OCI-LY1 (cell line): ENCODE results near the gene DISP2.

Experiments
- H2AFZ ChIP-seq: fragments of 200-600 bp; sonication (generic), shearing (Covaris generic); 2 replicates; pipeline ENCODE4 v1.6.0; 2014; ENCODE audit warnings: antibody characterized with exemption, mild to moderate bottlenecking, low read length
- H3F3A ChIP-seq: fragments of 200-600 bp; sonication (generic), shearing (Covaris generic); 2 replicates; pipeline ENCODE4 v1.6.0; 2014; ENCODE audit warnings: mild to moderate bottlenecking, antibody characterized with exemption, low read length, moderate library complexity; ENCODE audit not compliant: insufficient read depth
- H3K27ac ChIP-seq: fragments of 200-600 bp; sonication (generic); 2 replicates; pipeline ENCODE4 v1.5.1; 2014; ENCODE audit warnings: low read length, mixed run types, mild to moderate bottlenecking, low read depth; ENCODE audit not compliant: poor library complexity, severe bottlenecking
- H3K27me3 ChIP-seq: fragments of 200-600 bp; sonication (generic); 2 replicates; pipeline ENCODE4 v1.6.0; 2014; ENCODE audit warnings: antibody characterized with exemption, mild to moderate bottlenecking, low read length, moderate library complexity; ENCODE audit not compliant: insufficient read depth
- H3K36me3 ChIP-seq: fragments of 200-600 bp; sonication (generic); 2 replicates; pipeline ENCODE4 v1.6.1; 2014; ENCODE audit warnings: mild to moderate bottlenecking, antibody characterized with exemption, low read length, moderate library complexity, mixed read lengths; ENCODE audit not compliant: insufficient read depth
- H3K4me1 ChIP-seq: fragments of 200-600 bp; sonication (generic); 2 replicates; pipeline ENCODE4 v1.5.1; 2014; ENCODE audit warnings: mild to moderate bottlenecking, low read length, moderate library complexity; ENCODE audit not compliant: insufficient read depth, severe bottlenecking
- H3K4me2 ChIP-seq: fragments of 200-600 bp; sonication (generic), shearing (Covaris generic); 2 replicates; pipeline ENCODE4 v1.6.1; 2014; ENCODE audit warnings: low read length
- H3K4me3 ChIP-seq: fragments of 200-600 bp; sonication (generic); 2 replicates; pipeline ENCODE4 v1.5.1; 2014; ENCODE audit warnings: low read length, low read depth, mild to moderate bottlenecking, mixed read lengths; ENCODE audit not compliant: poor library complexity, severe bottlenecking
- H3K79me2 ChIP-seq: fragments of 200-600 bp; shearing (Covaris generic); 2 replicates; pipeline ENCODE4 v1.6.1; 2016; ENCODE audit warnings: mixed run types, low read length, mixed read lengths; ENCODE audit not compliant: insufficient read depth
- H3K9ac ChIP-seq: fragments of 200-600 bp; sonication (generic), shearing (Covaris generic); 2 replicates; pipeline ENCODE4 v1.6.1; 2014; ENCODE audit warnings: mild to moderate bottlenecking, low read length, mixed read lengths
- H3K9me2 ChIP-seq: fragments of 200-600 bp; sonication (generic), shearing (Covaris generic); 2 replicates; pipeline ENCODE4 v1.6.1; 2014; ENCODE audit warnings: low read depth, mild to moderate bottlenecking, low read length, mixed read lengths
- H3K9me3 ChIP-seq: fragments of 200-600 bp; shearing (Covaris generic); 2 replicates; pipeline ENCODE4 v1.6.1; 2014; ENCODE audit warnings: low read length, mixed read lengths
- H4K20me1 ChIP-seq: fragments of 200-600 bp; sonication (generic), shearing (Covaris generic); 2 replicates; pipeline ENCODE4 v1.6.0; 2016; ENCODE audit warnings: mild to moderate bottlenecking, low read length; ENCODE audit not compliant: insufficient read depth
- EZH2 ChIP-seq: fragments of 200-600 bp; sonication (generic), shearing (Covaris generic); IDR thresholded peaks from 2 replicates; pipeline ENCODE4 v1.8.0; 2017; ENCODE audit warnings: borderline replicate concordance, mixed run types, mild to moderate bottlenecking, antibody characterized with exemption, low read length, moderate library complexity, mixed read lengths
- TF ChIP-seq, protein P1 (sequence below): fragments of 200-600 bp; sonication (generic), shearing (Covaris generic); IDR thresholded peaks from 2 replicates; pipeline ENCODE4 v1.5.1; 2017; ENCODE audit warnings: mild to moderate bottlenecking, antibody characterized with exemption, low read length, moderate library complexity, mixed read lengths

The DISP2 gene

GRCh38 chr15:40339621-40339945 is 18.4 kb upstream of the DISP2 start:
- no peak overlapping the region for H3K4me2 ChIP-seq

GRCh38 chr15:40340038-40340739 is 17.8 kb upstream of the DISP2 start:
- H3K27ac ChIP-seq, result no peak overlapping the region
- H3K36me3 ChIP-seq, result no peaks in the 10 kb centered on the region
- H3K79me2 ChIP-seq, result no peaks in the 10 kb centered on the region
- H3K4me3 ChIP-seq, result no peak overlapping the region
- H3K27me3 ChIP-seq, result no peaks in the 10 kb centered on the region; the same call in 1 of the 2 replicates
- H3K9ac ChIP-seq, result no peak overlapping the region
- no peaks in the 10 kb centered on the region for H3F3A ChIP-seq
- H3K4me1 ChIP-seq, result peaks cover 7% of the 10 kb centered on the region
- H3K4me2 ChIP-seq, result no peak overlapping the region
- no peaks in the 10 kb centered on the region for H3K9me3 ChIP-seq
- H4K20me1 ChIP-seq, result no peaks in the 10 kb centered on the region
- no peaks in the 10 kb centered on the region for H3K9me2 ChIP-seq
- TF ChIP-seq, protein P1, sequence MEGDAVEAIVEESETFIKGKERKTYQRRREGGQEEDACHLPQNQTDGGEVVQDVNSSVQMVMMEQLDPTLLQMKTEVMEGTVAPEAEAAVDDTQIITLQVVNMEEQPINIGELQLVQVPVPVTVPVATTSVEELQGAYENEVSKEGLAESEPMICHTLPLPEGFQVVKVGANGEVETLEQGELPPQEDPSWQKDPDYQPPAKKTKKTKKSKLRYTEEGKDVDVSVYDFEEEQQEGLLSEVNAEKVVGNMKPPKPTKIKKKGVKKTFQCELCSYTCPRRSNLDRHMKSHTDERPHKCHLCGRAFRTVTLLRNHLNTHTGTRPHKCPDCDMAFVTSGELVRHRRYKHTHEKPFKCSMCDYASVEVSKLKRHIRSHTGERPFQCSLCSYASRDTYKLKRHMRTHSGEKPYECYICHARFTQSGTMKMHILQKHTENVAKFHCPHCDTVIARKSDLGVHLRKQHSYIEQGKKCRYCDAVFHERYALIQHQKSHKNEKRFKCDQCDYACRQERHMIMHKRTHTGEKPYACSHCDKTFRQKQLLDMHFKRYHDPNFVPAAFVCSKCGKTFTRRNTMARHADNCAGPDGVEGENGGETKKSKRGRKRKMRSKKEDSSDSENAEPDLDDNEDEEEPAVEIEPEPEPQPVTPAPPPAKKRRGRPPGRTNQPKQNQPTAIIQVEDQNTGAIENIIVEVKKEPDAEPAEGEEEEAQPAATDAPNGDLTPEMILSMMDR, result no peak
- TF ChIP-seq EZH2, result no peak
- H2AFZ ChIP-seq, result no peak overlapping the region

More at GRCh38 chr15:40339621-40339945, 18.4 kb upstream of the DISP2 start:
- Histone ChIP-seq H3K9ac (no peak overlapping the region), H3K4me1 (peaks cover 7% of the 10 kb centered on the region), H3K9me2 (no peaks in the 10 kb centered on the region), H3K9me3 (no peaks in the 10 kb centered on the region), H3K4me3 (no peak overlapping the region), H3K27ac (no peak overlapping the region), H3K36me3 (no peaks in the 10 kb centered on the region), H3F3A (no peaks in the 10 kb centered on the region), H2AFZ (no peak overlapping the region), H3K79me2 (no peaks in the 10 kb centered on the region), H4K20me1 (no peaks in the 10 kb centered on the region), H3K27me3 (no peaks in the 10 kb centered on the region; the same call in 1 of the 2 replicates)
- TF ChIP-seq EZH2, result no peak
- TF ChIP-seq, protein P1, result peak; percentile 19; the same call in 1 of the 2 replicates

- H3K9me2 ChIP-seq, result no peaks in the 10 kb centered on the region
- TF ChIP-seq, protein P1, result no peak
- TF ChIP-seq EZH2, result no peak
- no peak within 1 kb of the TSS for H3K9ac ChIP-seq
- no peak within 1 kb of the TSS for H3K4me3 ChIP-seq
- H3K79me2 ChIP-seq, result no peaks in the 10 kb centered on the region
- H3K27me3 ChIP-seq, result no peaks in the 10 kb centered on the region; the same call in 1 of the 2 replicates
- H3K4me2 ChIP-seq, result no peak within 1 kb of the TSS
- H4K20me1 ChIP-seq, result no peaks in the 10 kb centered on the region
- H3K27ac ChIP-seq, result no peak within 1 kb of the TSS
- no peaks in the 10 kb centered on the region for H3K9me3 ChIP-seq
- no peak within 1 kb of the TSS for H2AFZ ChIP-seq
- H3K36me3 ChIP-seq, result no peaks in the 10 kb centered on the region
- H3F3A ChIP-seq, result no peaks in the 10 kb centered on the region
- H3K4me1 ChIP-seq, result peaks cover 7% of the 10 kb centered on the region
These were observed 17.1 kb upstream of the DISP2 start, which contains the start of gene CCDC9B for GRCh38 chr15:40340740-40341400. Gene CCDC9B (minus strand): TSS chr15:40340939. CDS start chr15:40340819, 120 bp downstream.
